A673 (cell line): ENCODE measurements around the gene TBC1D22A.

Experiments
- EZH2 ChIP-seq: fragments of 200-600 bp; sonication (generic); IDR thresholded peaks from 2 replicates; pipeline ENCODE4 v1.6.1; 2017; ENCODE audit warnings: borderline replicate concordance, low read depth, mild to moderate bottlenecking, mixed read lengths, antibody characterized with exemption, low read length; ENCODE audit not compliant: poor library complexity, severe bottlenecking
- TF ChIP-seq, protein P1 (sequence below): fragments of 300-800, 200-600 bp; sonication (generic); conservative IDR thresholded peaks from 2 replicates; pipeline ENCODE4 v1.5.1; 2017; ENCODE audit warnings: low read depth, mild to moderate bottlenecking, antibody characterized with exemption, low read length, moderate library complexity, mixed read lengths

- TF ChIP-seq, protein P1, sequence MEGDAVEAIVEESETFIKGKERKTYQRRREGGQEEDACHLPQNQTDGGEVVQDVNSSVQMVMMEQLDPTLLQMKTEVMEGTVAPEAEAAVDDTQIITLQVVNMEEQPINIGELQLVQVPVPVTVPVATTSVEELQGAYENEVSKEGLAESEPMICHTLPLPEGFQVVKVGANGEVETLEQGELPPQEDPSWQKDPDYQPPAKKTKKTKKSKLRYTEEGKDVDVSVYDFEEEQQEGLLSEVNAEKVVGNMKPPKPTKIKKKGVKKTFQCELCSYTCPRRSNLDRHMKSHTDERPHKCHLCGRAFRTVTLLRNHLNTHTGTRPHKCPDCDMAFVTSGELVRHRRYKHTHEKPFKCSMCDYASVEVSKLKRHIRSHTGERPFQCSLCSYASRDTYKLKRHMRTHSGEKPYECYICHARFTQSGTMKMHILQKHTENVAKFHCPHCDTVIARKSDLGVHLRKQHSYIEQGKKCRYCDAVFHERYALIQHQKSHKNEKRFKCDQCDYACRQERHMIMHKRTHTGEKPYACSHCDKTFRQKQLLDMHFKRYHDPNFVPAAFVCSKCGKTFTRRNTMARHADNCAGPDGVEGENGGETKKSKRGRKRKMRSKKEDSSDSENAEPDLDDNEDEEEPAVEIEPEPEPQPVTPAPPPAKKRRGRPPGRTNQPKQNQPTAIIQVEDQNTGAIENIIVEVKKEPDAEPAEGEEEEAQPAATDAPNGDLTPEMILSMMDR, result no peak
- TF ChIP-seq EZH2, result no peak
These were observed 231.8 kb downstream of the TBC1D22A start for GRCh38 chr22:46994265-46994664.
